DND-41 (cell line): ENCODE data around the gene EDNRA.
"Not testable (repeated sequence)": the region's sequence is repeated elsewhere in the genome, so short reads cannot be mapped to it uniquely, and the experiment has no call there.

Source experiments
- ATAC-seq: fragments of 200-7000 bp; cut with Tn5 transposase; 3 replicates; pipeline ENCODE4 v1.9.1; 2021; ENCODE audit warnings: low read depth; ENCODE audit not compliant: insufficient read depth
- DNase-seq: peaks from one replicate; pipeline ENCODE4 v3.0.0-alpha.2; 2020
- H2AFZ ChIP-seq: 2 replicates; pipeline ENCODE4 v1.6.0; 2012; ENCODE audit warnings: low read depth, low read length
- H3K27ac ChIP-seq: 2 replicates; pipeline ENCODE4 v1.5.1; 2012; ENCODE audit warnings: low read length, inconsistent platforms
- H3K27me3 ChIP-seq: fragments of 200-600 bp; sonication (generic); 2 replicates; pipeline ENCODE4 v1.6.0; 2012; ENCODE audit warnings: low read length, mild to moderate bottlenecking, inconsistent platforms; ENCODE audit not compliant: insufficient read depth, poor library complexity
- H3K36me3 ChIP-seq: 2 replicates; pipeline ENCODE4 v1.5.1; 2012; ENCODE audit warnings: low read length, inconsistent platforms; ENCODE audit not compliant: insufficient read depth
- H3K4me1 ChIP-seq: 2 replicates; pipeline ENCODE4 v1.5.1; 2012; ENCODE audit warnings: mild to moderate bottlenecking, low read length; ENCODE audit not compliant: insufficient read depth
- H3K4me2 ChIP-seq: 2 replicates; pipeline ENCODE4 v1.6.0; 2012; ENCODE audit warnings: mild to moderate bottlenecking, moderate library complexity, low read length, inconsistent platforms; ENCODE audit not compliant: insufficient read depth
- H3K4me3 ChIP-seq, 2 experiments: fragments of 200-600 bp in 1 of 2; shearing (Covaris generic) in 1 of 2; 2 replicates each; pipeline ENCODE4 v1.5.1; 2012 to 2016; ENCODE audit warnings: inconsistent platforms in 2 of 2, low read length in 2 of 2, mild to moderate bottlenecking in 2 of 2, low read depth in 1 of 2, moderate library complexity in 1 of 2
- H3K79me2 ChIP-seq: 2 replicates; pipeline ENCODE4 v1.6.0; 2012; ENCODE audit warnings: low read length, inconsistent platforms; ENCODE audit not compliant: insufficient read depth
- H3K9ac ChIP-seq: 2 replicates; pipeline ENCODE4 v1.6.0; 2012; ENCODE audit warnings: low read depth, mild to moderate bottlenecking, inconsistent platforms, low read length, moderate library complexity
- H3K9me3 ChIP-seq: 2 replicates; pipeline ENCODE4 v1.5.1; 2012; ENCODE audit warnings: low read length, moderate library complexity, mild to moderate bottlenecking, inconsistent platforms; ENCODE audit not compliant: insufficient read depth, severe bottlenecking
- H4K20me1 ChIP-seq: 2 replicates; pipeline ENCODE4 v1.6.0; 2012; ENCODE audit warnings: low read length; ENCODE audit not compliant: insufficient read depth
- EZH2 ChIP-seq: IDR thresholded peaks from 3 replicates; pipeline ENCODE4 v1.6.1; 2012; ENCODE audit warnings: borderline replicate concordance, low read depth, mild to moderate bottlenecking, moderate library complexity, low read length, inconsistent platforms; ENCODE audit not compliant: severe bottlenecking
- TF ChIP-seq, protein P1 (sequence below): IDR thresholded peaks from 2 replicates; pipeline ENCODE4 v1.5.1; 2012; ENCODE audit warnings: borderline replicate concordance, low read length, moderate library complexity, mild to moderate bottlenecking; ENCODE audit not compliant: poor library complexity, severe bottlenecking; ENCODE audit errors: extremely low read depth

EDNRA gene

GRCh38 chr4:147480891-147481576 is at the start of gene EDNRA:
EDNRA (plus strand) TSS chr4:147481097; CDS start chr4:147485682, 4,585 bp downstream.
- Histone ChIP-seq H3K4me1 (no peaks in the 10 kb centered on the region), H3K9me3 (peaks cover 4% of the 10 kb centered on the region), H3K36me3 (no peaks in the 10 kb centered on the region), H3K27ac (no peak within 1 kb of the TSS), H4K20me1 (no peaks in the 10 kb centered on the region), H3K27me3 (no peaks in the 10 kb centered on the region), H3K4me2 (no peak within 1 kb of the TSS), H2AFZ (no peak within 1 kb of the TSS), H3K79me2 (no peaks in the 10 kb centered on the region), H3K9ac (no peak within 1 kb of the TSS), H3K4me3 (no peak within 1 kb of the TSS)
- DNase-seq = no peak
- no peak for ATAC-seq
- TF ChIP-seq, protein P1, sequence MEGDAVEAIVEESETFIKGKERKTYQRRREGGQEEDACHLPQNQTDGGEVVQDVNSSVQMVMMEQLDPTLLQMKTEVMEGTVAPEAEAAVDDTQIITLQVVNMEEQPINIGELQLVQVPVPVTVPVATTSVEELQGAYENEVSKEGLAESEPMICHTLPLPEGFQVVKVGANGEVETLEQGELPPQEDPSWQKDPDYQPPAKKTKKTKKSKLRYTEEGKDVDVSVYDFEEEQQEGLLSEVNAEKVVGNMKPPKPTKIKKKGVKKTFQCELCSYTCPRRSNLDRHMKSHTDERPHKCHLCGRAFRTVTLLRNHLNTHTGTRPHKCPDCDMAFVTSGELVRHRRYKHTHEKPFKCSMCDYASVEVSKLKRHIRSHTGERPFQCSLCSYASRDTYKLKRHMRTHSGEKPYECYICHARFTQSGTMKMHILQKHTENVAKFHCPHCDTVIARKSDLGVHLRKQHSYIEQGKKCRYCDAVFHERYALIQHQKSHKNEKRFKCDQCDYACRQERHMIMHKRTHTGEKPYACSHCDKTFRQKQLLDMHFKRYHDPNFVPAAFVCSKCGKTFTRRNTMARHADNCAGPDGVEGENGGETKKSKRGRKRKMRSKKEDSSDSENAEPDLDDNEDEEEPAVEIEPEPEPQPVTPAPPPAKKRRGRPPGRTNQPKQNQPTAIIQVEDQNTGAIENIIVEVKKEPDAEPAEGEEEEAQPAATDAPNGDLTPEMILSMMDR = no peak

DNA sequence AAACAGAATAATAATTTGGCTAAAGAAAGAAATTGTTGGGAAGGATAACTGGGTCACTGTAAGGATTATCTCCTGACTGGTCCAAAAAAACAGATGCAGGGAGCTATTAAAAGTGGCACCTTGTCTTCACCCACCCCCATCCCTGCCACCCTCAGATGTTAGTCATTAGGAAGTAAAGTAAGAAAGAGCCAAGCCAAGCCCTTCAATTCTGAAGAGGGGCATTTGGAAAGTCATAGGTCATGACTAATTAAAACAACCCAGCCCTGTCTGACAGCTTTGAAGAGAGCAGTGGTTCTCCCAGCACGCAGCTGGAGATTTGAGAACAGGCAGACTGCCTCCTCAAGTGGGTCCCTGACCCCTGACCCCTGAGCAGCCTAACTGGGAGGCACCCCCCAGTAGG is 46.5 kb upstream of the EDNRA start:
- H3K9ac ChIP-seq, DNase-seq, H3K4me1 ChIP-seq, H3K9me3 ChIP-seq, H3K27me3 ChIP-seq, H4K20me1 ChIP-seq, H3K27ac ChIP-seq, H3K36me3 ChIP-seq, H2AFZ ChIP-seq, H3K79me2 ChIP-seq, ATAC-seq, H3K4me3 ChIP-seq, H3K4me2 ChIP-seq: not testable (repeated sequence)

DNA sequence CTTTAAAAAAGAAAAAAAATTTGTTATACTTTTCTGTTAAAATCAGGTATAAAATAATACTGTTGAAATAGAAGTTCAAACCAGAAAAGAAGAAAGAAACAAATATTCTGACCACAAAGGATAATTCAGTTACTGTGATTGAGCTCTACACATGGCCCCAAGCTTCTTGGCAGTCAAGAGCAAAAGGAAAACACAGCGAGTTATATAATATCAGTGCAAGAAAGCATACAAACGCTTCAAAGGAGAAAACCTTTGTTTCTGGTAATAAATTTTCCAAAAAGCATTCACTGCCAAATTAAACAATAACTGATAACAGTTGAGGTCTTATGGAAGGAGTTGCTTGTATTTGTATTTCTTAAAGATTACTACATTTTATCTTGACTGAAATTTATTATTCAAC is 40.5 kb upstream of the EDNRA start:
- TF ChIP-seq, protein P1 = no peak
- TF ChIP-seq EZH2 = no peak
- no peak overlapping the region for H3K9ac ChIP-seq
- H3K4me1 ChIP-seq = no peaks in the 10 kb centered on the region
- H2AFZ ChIP-seq = no peak overlapping the region
- H3K4me3 ChIP-seq = no peak overlapping the region
- no peak overlapping the region for H3K27ac ChIP-seq
- no peaks in the 10 kb centered on the region for H3K9me3 ChIP-seq
- H3K79me2 ChIP-seq = no peaks in the 10 kb centered on the region
- no peaks in the 10 kb centered on the region for H3K27me3 ChIP-seq
- DNase-seq = no peak
- H3K36me3 ChIP-seq = no peaks in the 10 kb centered on the region
- ATAC-seq = no peak
- H4K20me1 ChIP-seq = no peaks in the 10 kb centered on the region
- H3K4me2 ChIP-seq = no peak overlapping the region

DNA sequence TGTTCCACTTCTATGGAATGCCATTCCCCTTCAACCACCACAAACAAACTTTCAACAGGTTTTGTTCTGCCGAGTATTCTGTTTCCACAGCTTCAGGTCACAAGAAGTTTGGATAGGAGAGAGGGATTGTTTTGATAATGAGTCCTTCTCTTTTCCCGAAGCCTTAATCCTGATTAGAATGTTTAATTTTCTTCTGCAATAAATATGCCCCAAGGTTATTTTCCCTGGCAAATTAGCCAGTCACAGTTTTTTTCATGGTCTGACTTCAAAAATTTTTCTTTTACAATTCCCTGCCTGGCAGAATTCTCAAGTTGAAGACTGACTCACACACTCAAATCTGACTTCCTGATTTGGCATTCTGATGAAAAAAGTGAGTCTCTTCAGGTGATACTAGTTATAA is 33.1 kb upstream of the EDNRA start:
- H3K4me2 ChIP-seq = no peak overlapping the region
- no peak overlapping the region for H3K9ac ChIP-seq
- no peaks in the 10 kb centered on the region for H3K36me3 ChIP-seq
- ATAC-seq = no peak
- H3K4me3 ChIP-seq = no peak overlapping the region
- H3K27ac ChIP-seq = no peak overlapping the region
- no peaks in the 10 kb centered on the region for H3K9me3 ChIP-seq
- no peak overlapping the region for H2AFZ ChIP-seq
- DNase-seq = no peak
- no peaks in the 10 kb centered on the region for H3K4me1 ChIP-seq
- H4K20me1 ChIP-seq = no peaks in the 10 kb centered on the region
- no peaks in the 10 kb centered on the region for H3K27me3 ChIP-seq
- H3K79me2 ChIP-seq = no peaks in the 10 kb centered on the region
- TF ChIP-seq, protein P1 = no peak
- TF ChIP-seq EZH2 = no peak
